ENCODE data around the gene SLC28A2.
"Not testable (repeated sequence)": the region's sequence is repeated elsewhere in the genome, so short reads cannot be mapped to it uniquely, and the experiment has no call there.

The SLC28A2 gene

DNA sequence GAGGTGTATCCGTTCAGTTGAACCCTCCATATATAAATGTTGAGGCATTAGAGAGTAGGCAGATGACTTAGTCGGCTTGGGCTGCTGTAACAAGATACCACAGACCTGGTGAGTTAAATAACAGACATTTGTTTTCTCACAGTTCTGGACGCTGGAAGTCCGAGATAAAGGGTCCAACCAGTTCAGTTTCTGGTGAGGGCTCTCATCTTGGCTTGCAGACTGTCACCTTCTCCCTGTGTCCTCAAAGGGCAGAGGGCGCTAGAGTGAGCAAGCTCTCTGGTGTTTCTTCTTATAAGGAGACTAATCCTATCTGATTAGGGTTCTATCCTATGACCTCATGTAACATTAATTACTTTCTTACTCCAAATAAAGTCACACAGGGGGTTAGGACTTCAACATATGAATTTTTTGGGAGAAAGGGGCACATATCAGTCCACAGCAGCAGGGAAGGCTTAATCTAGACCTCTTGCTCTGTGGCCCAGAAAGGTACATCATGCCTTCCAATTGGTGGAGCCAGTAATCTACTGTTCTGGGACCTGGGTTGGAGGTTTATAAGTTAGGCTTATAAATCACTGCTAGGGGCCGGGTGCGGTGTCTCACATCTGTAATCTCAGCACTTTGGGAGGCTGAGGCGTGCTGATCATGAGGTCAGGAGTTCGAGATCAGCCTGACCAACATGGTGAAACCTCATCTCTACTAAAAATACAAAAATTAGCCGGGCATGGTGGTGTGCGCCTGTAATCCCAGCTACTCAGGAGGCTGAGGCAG is 26.3 kb upstream of the SLC28A2 start:
- no peak for DNase-seq (ENCODE audit: low spot score)
- TF ChIP-seq, protein P1, sequence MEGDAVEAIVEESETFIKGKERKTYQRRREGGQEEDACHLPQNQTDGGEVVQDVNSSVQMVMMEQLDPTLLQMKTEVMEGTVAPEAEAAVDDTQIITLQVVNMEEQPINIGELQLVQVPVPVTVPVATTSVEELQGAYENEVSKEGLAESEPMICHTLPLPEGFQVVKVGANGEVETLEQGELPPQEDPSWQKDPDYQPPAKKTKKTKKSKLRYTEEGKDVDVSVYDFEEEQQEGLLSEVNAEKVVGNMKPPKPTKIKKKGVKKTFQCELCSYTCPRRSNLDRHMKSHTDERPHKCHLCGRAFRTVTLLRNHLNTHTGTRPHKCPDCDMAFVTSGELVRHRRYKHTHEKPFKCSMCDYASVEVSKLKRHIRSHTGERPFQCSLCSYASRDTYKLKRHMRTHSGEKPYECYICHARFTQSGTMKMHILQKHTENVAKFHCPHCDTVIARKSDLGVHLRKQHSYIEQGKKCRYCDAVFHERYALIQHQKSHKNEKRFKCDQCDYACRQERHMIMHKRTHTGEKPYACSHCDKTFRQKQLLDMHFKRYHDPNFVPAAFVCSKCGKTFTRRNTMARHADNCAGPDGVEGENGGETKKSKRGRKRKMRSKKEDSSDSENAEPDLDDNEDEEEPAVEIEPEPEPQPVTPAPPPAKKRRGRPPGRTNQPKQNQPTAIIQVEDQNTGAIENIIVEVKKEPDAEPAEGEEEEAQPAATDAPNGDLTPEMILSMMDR (IDR thresholded peaks at IDR 0.05; ENCODE audit: extremely low read depth, missing control alignments) = no peak

DNA sequence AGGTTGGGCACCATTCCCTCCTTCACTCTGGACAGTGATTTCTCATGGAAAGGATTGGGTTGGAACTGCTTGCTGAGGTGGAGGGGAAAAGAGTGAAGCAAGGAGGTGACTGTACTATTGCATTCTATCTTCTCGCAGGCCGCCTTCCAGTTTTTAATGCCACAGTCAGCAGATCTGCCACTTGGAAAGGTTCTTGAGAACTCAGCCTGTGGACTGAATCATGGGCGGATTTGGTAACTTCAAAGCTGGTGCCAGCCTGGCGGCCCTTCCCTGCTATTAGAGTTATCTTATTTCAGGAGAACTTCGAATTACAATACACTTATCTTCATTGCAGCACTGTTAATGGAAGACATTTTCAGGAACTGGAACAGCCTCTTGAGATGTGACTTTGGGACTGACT is 23.1 kb upstream of the SLC28A2 start:
- DNase-seq (ENCODE audit: low spot score) = no peak
- TF ChIP-seq, protein P1 (IDR thresholded peaks at IDR 0.05; ENCODE audit: extremely low read depth, missing control alignments) = no peak

DNA sequence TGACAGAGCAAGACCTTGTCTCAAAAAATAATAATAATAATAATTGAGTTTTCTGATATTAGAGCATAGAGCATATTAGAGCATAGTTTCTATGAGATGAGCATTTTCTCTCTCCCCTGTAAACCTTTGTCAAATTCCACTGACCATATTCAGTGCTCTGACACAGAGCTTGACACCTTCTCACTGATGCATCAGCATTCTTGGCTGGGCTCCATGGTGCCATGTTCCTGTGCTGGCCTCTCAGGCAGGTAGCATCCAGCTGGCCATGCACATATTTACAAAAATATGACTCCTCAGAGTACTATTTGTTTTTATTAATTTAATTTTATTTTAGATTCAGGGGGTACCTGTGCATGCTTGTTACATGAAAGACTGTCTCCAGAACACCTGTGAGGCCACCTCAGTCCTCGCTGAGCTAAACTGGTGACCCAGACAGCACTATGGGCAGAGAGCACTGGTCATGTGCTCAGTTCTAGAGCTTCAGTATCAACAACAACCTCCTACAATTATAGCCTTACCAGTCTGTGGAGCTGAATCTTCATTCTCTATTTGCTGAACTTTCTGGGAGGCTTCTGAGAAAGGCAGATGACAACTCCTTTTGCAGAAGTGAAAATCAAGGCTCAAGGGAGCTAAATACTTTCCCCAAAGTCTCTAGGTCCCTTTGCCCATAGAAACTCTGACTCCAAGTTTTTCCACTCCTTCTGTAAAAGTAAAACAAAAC is 21.6 kb upstream of the SLC28A2 start:
- TF ChIP-seq, protein P1 (IDR thresholded peaks at IDR 0.05; ENCODE audit: extremely low read depth, missing control alignments) = no peak
- DNase-seq (ENCODE audit: low spot score) = no peak

DNA sequence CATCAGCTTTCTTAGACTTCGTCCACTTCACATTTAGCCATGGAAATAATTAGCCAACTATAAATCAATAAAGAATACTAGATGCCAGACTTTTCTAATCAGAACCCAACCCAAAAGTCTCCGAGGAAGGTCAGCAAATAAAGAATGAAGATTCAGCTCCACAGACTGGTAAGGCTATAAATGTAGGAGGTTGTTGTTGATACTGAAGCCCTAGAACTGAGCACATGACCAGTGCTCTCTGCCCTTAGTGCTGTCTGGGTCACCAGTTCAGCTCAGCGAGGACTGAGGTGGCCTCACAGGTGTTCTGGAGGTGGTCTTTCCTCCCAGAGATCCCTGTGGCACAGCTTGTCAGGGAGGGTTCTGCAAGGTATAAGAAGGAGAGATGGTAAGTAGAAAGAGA is 20.9 kb upstream of the SLC28A2 start:
- no peak for DNase-seq (ENCODE audit: low spot score)
- TF ChIP-seq, protein P1 (IDR thresholded peaks at IDR 0.05; ENCODE audit: extremely low read depth, missing control alignments) = no peak

DNA sequence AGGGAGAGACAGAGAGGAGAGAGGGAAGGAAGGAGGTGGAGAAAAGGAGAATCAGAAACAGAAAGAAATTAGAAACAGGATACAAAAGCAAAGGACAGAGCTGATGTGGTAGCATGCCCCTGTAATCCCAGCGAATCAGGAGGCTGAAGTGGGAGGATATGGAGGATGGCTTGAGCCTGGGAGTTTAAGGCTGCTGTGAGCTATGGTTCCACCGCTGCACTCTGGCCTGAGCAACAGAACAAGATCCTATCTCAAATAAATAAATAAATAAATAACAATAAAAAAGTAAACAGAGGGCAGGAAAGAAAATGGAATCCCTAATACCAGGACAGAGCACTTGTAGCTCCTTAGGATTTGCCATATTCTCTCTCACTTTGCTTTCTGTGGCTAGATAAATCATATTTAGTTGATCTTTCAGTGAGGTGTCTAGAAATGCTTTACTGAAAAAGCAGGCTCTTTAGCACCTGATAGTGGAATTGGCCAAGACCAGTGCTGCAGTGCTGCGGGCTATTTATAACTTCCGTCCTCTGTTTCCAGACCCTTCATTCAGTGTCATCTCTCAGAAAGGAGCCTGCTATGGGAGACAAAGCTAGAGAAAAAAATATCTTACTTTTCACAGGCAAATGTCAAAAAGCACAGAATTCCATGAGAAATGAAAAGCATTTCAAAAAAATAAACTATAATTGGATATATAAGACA is 20.0 kb upstream of the SLC28A2 start:
- TF ChIP-seq, protein P1 (IDR thresholded peaks at IDR 0.05; ENCODE audit: extremely low read depth, missing control alignments) = no peak
- DNase-seq (ENCODE audit: low spot score) = no peak

DNA sequence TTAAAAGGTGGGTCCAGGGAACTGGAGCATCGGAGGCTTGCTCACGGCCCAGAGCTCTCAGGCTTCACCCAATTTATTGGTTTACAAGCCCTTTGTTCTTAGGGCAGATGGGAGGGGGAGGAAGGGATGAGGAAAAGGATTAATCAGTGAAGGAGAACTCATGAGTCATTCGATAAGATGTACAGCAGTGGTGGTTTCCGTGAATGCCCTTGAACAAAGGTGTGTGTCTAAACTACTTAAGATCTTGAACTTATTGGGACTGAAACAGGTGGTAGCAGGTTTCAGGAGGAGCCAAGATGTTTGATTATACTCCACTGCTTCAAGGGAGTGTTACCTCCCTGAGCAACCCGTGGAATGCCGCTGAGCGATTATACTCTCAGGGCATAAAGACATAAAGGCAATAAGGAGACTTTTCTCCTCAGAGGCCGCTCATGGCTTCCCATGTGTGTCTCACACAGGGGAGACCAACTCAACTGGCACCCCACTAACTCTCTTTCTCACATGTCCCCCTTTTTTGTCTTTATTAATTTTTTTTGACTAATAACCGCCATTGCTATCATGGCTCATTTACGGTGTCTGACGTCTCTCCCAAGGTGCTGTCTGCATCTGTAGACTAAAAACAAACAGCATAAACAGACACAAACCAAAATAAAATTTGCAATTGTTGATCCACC is 17.3 kb upstream of the SLC28A2 start:
- TF ChIP-seq, protein P1 (IDR thresholded peaks at IDR 0.05; ENCODE audit: extremely low read depth, missing control alignments) = no peak
- no peak for DNase-seq (ENCODE audit: low spot score)

DNA sequence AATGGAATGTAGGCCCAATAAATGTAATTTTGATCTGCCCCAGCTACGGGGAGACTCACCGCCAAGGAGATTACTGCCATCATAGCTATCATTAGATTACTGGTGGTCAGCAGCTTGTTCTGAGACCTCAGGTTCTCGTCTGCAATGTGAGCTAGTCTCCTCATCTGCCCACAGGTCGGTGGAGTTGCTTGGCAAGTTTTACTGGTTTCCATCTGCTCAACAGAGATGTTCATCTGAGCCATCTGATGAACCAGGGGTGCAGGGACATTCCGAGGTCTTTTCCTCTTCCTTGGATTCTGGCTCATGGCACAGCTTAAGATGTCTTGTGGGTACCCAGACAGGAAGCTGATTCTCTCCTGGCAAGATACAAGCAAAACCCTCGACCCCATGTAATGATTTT is 15.2 kb upstream of the SLC28A2 start:
- DNase-seq (ENCODE audit: low spot score) = not testable (repeated sequence)
